Breast epithelium (tissue), 3 donors: ENCODE results near the gene ZNF35.

Source experiments
- CTCF ChIP-seq, 3 donors: fragments of 450-650 bp; IDR thresholded peaks; one replicate each; pipeline ENCODE4 v1.5.1; 2016 to 2017; ENCODE audit warnings: antibody characterized with exemption in 3 of 3, mild to moderate bottlenecking in 3 of 3, moderate library complexity in 3 of 3
- POLR2AphosphoS5 ChIP-seq, 3 donors: sonication (generic); formaldehyde crosslinking; IDR thresholded peaks; one replicate each; pipeline ENCODE4 v1.6.1; 2017; ENCODE audit warnings: antibody characterized with exemption in 3 of 3

DNA sequence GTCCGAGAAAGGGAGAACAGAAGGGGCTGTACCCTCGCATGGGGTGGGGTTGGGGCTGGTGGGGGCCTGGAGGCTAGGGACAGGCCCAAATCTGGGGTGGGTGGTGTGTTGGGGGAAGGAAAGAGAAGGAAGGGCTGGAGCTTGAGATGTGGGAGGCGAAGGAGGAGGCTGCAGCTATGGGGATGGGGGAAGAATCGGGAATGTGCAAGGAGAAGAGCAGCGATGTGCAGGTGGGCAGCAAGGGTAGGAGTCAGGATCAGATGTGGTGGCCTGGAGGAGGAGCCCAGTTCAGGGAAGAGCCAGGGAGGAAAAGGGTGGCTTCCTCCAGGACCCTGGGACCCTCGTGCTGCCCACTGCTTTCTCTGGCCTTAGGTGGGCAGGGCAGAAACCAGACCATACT, 21.2 kb downstream of the ZNF35 start:
- no peak for TF ChIP-seq CTCF (IDR thresholded peaks at IDR 0.05)
- TF ChIP-seq POLR2AphosphoS5 (IDR thresholded peaks at IDR 0.05) = no peak
